Measurements from ENCODE around the gene REEP5.
"Not testable (repeated sequence)": the region's sequence is repeated elsewhere in the genome, so short reads cannot be mapped to it uniquely, and the experiment has no call there.

The REEP5 gene

GRCh38 chr5:112880219-112880964 is 41.6 kb downstream of the REEP5 start:
- DNase-seq: no peak

- no peak for DNase-seq
These were observed 43.3 kb downstream of the REEP5 start for GRCh38 chr5:112878760-112879159.

DNA sequence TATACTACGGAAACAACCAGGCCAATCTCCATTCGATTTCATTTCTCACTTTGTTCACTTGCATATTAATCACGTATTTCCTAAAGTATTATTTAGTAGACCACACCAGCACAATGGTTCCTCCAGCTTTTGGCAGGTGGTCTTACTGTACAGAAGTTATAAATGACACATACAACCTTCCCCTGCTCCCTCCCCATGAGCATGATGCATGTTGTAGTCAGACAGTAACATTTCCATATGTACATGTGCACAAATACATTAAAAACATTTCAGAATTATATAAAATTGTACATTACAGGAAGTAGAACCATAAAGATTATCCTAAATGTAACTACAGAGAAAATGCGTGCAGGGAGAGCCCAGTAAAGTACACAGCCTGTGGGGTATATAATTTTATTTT is 43.9 kb downstream of the REEP5 start:
- no peak for DNase-seq

DNA sequence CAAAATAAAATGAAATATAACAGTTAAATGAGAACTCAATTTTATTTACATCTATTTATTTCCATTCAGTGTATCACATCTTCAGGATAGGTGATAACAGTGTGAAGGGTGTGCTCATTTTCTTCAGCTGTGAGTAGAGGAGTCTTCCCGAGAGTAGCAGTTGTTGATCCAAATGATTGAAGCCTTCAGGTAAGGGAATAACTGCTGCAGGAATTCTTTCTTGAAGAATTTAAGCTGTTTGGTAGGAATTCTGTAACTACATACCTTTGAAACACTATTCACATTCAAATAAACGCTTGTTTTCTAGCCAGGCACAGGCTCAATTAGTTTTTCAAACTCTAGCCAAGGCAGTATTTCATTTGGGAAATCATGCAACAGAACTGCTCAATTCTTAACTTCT is 45.7 kb downstream of the REEP5 start:
- no peak for DNase-seq

DNA sequence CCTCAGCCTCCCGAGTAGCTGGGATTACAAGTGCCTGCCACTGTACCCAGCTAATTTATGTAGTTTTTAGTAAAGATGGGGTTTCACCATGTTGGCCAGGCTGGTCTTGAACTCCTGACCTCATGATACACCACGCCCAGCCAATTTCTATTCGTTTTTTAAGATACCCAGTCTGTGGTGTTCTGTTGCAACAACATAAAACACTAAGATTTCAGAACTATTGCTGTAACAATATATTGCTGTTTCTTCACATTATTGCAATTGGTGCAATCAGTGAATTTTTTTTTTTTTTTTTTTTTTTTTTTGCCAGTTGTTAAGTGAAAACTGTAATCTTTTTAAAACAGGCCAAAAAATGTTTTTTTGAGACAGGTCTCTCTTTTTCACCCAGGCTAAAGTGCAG is 51.1 kb downstream of the REEP5 start:
- no peak for DNase-seq

DNA sequence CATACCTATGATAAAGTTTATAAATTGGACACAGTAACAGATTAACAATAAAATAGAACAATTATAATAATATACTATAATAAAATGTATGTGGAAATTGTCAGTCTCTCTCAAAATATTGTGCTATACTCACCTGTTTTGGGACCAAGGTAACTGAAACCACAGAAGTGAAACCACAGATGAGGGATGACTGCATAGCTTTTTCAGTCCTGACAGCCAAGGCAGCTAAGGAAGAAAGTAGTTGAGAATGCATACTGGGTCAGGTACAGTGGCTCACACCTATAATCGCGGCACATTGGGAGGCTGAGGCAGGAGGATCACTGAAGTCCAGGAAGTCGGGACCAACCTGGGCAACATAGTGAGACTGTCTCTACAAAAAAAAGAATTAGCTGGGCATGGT is 52.1 kb downstream of the REEP5 start:
- no peak for DNase-seq

DNA sequence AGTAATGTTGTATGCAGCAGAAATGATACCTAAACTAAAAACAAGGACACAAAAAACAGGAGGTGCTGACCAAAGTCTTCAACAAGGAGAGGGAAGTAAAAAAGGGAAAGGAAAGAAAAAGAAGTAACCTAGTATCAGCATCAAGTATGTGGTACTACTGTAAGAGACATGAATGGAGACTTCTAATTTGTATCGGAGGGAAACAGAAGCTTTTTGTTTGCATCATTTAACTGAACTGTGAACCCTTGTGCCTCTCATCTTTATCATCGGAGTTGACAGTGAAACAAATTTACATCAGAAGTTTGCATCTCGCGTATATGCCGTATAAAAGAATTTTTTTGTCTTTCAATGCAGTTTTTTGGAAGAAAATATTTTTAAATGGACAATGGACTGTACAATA is 54.6 kb downstream of the REEP5 start:
- DNase-seq: no peak

DNA sequence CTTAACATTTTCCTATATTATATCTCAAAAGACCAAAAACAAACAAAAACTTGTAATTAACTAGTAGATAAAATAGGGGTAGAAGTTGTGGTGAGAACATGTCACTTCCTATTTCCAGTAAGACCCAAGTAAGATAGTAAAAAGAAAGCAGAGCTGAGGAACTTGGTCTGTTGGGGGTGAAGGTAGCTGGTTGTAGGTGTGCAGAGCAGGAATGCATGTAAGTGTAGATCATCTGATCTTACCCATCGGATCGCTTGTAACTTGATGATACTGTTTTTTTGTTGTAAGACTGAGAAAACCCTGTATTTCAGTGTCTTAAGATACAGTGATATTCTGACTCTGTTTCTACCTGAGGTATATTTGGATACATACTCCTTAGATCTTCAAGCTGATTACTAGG is 55.3 kb downstream of the REEP5 start:
- DNase-seq: no peak

DNA sequence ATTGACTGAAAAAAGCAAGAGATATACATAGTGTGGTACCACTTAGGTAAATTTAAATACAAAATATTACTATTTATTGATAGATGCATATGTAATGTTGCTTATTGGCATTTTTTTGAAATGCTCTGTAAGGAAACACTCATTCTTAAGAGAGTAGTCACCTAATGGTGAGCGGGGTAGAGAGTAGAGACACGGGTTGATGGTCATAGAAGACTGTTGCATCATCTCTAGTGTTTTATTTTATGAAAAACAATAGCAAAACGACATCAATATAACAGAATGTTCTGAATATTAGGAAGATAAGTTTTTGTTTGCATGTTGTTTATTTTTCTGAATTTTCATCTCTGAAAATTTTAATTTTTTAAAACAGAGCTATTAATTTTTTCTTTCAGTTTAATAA is 56.9 kb downstream of the REEP5 start:
- DNase-seq: no peak

- peak in 1 of 2 donors; percentile 4 for DNase-seq
These were observed 58.5 kb downstream of the REEP5 start for GRCh38 chr5:112863549-112863948.

DNA sequence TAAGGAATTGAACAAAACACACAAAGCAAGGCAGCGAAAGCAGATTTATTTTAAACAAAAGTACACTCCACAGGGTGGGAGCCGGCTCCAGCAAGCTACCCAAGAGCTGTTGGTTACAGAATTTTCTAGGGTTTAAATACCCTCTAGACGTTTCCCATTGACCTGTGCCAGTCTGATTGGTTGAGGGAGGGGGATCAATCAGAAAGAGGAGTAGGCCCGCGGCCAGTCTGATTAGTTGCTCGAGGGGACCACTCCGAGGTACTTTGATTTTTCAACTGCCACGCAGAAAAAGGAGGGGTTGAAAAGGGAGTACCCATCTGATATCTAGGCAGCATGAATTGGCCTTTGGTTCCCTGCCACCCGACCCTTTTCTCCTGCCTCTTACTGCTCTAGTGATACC is 59.9 kb downstream of the REEP5 start:
- no peak for DNase-seq

GRCh38 chr5:112861638-112861985 is 60.4 kb downstream of the REEP5 start:
- no peak for DNase-seq

DNA sequence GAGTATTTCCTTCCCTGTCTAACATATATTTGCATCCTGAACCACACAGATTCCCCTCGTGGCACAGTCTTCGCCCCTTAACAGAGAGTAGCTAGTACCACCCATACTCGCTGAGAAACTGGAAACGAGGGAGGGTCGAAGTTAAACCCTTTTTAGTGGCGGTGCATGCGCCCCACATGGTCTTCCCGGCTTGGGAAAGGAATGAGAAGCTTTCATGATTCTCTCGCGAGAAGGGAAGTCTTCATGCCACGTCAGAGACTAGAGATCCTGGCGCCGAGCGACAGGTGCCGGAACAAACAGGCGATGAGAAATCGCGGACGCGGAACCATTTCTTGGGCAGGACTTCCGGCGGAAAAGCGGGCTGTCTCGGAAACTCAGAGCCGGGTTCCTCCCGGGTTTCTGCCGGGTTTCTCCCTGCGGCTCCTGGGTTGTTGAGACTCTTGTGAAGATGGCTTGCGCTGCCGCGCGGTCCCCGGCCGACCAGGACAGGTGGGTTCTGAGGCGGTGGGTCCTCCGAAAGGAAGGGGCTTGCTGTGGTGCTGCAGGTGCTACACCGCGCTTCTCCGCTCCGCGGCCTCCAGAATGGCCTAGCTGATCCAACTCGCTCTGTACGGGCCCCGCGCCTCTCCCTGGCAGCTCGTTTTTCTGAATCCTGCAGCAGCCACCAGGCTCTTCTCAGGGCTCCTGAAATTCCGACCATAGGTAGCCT is 60.9 kb downstream of the REEP5 start, which contains the start of gene SRP19:
Gene SRP19, plus strand, starts transcription at position 359 of the 709 bp plus-strand sequence. Its CDS starts 90 bp downstream, at position 449.
- peak; percentile 90 to 98 for DNase-seq

- DNase-seq: not testable (repeated sequence)
These were observed 61.5 kb downstream of the REEP5 start for GRCh38 chr5:112860571-112860928.

GRCh38 chr5:112857866-112858265 is 64.2 kb downstream of the REEP5 start:
- no peak for DNase-seq

DNA sequence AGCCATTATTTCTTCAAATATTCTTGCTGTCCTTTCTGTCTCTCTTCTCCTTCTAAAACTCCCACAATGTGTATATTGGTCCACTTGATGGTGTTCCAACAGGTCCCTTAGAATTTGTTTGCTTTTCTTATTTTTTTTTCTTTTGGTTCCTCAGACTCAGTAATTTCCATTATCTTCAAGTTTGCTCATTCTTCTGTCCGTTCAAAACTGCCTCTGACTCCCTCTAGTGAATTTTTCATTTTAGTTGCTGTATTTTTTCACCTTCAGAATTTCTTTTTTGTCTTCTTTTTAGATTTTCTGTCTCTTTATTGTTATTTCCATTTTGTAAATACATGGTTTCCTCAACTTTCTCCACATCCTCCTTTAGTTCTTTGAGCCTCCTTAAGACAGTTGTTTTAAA is 67.4 kb downstream of the REEP5 start:
- no peak for DNase-seq

DNA sequence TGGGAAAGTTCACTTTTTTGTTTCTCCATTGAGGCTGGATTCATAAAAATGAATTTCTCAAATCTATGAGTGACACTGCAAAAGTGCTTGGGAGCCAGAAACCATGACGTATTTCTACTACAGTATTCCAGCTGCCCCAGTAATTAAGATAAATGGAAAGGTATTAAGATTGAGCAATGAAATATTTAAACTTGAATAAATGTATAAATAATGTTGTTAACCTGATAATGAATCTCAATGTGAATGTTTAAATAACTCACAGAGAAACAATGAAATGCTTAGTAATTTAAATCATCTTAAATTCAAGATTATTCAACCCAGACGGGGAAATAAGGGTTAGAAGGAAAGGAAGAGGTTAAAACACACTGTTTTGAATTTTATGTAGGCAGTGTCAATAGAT is 72.1 kb downstream of the REEP5 start:
- DNase-seq: no peak

DNA sequence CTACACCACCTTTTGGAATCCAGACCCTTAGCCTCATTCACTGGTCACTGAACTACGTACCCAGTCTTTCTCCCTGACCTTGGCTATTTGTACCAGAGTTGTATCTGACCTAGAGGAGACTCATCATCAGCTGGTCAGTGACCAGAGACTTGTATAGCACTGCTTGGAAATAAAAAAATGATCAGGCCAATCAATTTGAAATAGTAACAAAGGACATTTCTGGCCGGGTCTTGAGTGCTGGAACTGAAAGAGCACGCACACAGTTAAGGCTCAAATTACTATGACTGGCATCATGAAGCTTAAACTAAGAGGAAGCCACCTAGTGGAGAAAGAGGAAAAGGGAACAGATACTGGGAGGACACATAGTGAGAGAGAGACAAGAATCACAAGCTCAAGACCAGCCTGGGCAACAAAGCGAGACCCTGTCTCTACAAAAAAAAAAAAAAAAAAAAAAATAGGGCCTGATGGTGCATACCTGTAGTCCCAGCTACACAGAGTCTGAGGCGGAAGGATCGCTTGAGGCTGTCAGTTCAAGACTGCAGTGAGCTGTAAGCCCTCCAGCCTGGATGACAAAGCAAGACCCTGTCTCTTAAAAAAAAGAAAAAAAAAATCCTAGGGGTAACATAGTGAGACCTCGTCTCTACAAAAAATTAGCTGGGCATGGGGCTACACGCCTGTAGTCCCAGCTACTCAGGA is 73.8 kb downstream of the REEP5 start:
- DNase-seq: peak in 1 of 2 donors; percentile 66

- no peak for DNase-seq
These were observed 74.7 kb downstream of the REEP5 start for GRCh38 chr5:112847306-112847705.

DNA sequence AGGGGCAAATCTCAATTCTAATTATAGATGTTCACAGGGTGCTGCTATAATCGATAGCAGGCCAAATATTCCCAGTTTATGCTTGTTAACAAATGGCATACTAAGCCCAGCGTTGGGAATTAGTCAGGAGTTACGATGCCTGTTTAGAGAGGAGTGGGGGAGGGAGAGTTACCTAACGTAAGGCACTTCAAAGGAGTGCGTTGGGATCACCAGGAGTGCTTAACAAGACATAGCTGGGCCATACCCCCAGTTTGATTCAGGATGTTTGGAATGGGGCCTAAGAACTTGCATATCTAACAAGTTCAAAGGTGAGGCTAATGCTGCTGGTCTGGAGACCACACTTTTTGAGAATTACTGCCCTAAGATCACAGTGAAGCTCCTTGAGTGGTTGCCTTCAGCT is 75.5 kb downstream of the REEP5 start:
- DNase-seq: no peak

DNA sequence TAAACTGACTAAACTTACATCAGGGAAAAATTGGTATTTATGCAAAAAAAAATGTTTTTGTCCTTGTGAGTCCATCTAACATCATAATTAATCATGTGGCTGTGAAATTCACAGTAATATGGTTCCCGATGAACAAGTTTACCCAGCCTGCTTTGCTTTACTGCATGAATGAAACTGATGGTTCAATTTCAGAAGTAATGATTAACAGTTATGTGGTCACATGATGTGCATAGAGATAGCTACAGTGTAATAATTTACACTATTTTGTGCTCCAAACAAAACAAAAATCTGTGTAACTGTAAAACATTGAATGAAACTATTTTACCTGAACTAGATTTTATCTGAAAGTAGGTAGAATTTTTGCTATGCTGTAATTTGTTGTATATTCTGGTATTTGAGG is 77.5 kb downstream of the REEP5 start:
- no peak for DNase-seq

DNA sequence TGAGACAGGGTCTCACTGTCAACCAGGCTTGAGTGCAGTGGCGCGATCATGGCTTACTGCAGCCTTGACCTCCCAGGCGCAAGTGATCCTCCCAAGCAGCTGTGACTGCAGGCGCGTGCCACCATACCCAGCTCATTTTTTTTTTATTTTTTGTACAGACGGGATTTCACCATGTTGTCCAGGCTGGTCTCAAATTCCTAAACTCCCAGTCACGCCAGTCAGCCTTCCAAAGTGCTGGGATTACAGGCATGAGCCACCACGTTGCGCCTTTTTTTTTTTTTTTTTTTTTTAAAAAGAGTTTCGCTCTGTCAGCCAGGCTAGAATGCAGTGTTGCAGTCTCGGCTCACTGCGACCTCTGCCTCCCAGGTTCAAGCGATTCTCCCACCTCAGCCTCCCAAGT is 88.1 kb downstream of the REEP5 start:
- DNase-seq: no peak

GRCh38 chr5:112830378-112830777 is 91.6 kb downstream of the REEP5 start:
- DNase-seq: no peak

Measured in hippocampal formation (tissue), 2 donors.